GM23338 (cell line): ENCODE measurements around the gene CLIP1. TPM values are rescaled to one million over a fixed set of nuclear protein-coding genes. Genes with fewer than 3 reads are reported as not detected.
"Not testable (repeated sequence)": the region's sequence is repeated elsewhere in the genome, so short reads cannot be mapped to it uniquely, and the experiment has no call there.

Experiments used
- ATAC-seq: fragments of 200-7000 bp; cut with Tn5 transposase; 3 replicates; pipeline ENCODE4 v1.9.1; 2020
- DNase-seq: peaks from one replicate; pipeline ENCODE4 v3.0.0-alpha.2; 2015; ENCODE audit warnings: low spot score
- H2AFZ ChIP-seq: fragments of 200-600 bp; sonication (generic); 2 replicates; pipeline ENCODE4 v1.8.0; 2016; ENCODE audit warnings: antibody characterized with exemption, mild to moderate bottlenecking, moderate library complexity
- H3F3A ChIP-seq: fragments of 200-600 bp; sonication (generic); replicated peaks from 2 replicates; pipeline ENCODE4 v1.8.0; 2017; ENCODE audit warnings: antibody characterized with exemption, mixed run types, low read depth
- H3K27ac ChIP-seq: fragments of 200-600 bp; sonication (generic); 2 replicates; pipeline ENCODE4 v1.6.1; 2016; ENCODE audit warnings: low read depth
- H3K27me3 ChIP-seq: fragments of 200-600 bp; sonication (generic); 2 replicates; pipeline ENCODE4 v1.8.0; 2016; ENCODE audit warnings: mild to moderate bottlenecking, mixed run types, moderate library complexity; ENCODE audit not compliant: insufficient read depth
- H3K36me3 ChIP-seq: fragments of 200-600 bp; sonication (generic); 2 replicates; pipeline ENCODE4 v1.8.0; 2016; ENCODE audit warnings: mild to moderate bottlenecking; ENCODE audit not compliant: insufficient read depth
- H3K4me1 ChIP-seq: fragments of 200-600 bp; sonication (generic); 2 replicates; pipeline ENCODE4 v1.8.0; 2016; ENCODE audit warnings: mild to moderate bottlenecking, moderate library complexity; ENCODE audit not compliant: insufficient read depth
- H3K4me2 ChIP-seq: fragments of 200-600 bp; sonication (generic); 2 replicates; pipeline ENCODE4 v1.7.1; 2017; ENCODE audit warnings: mixed run types
- H3K4me3 ChIP-seq: fragments of 200-600 bp; sonication (generic); 2 replicates; pipeline ENCODE4 v1.6.1; 2016; ENCODE audit warnings: mixed run types
- H3K79me2 ChIP-seq: fragments of 200-600 bp; sonication (generic); replicated peaks from 2 replicates; pipeline ENCODE4 v1.8.0; 2017; ENCODE audit warnings: mild to moderate bottlenecking; ENCODE audit not compliant: insufficient read depth
- H3K9me2 ChIP-seq: fragments of 200-600 bp; sonication (generic); 2 replicates; pipeline ENCODE4 v1.8.0; 2017; ENCODE audit not compliant: insufficient read depth
- H4K20me1 ChIP-seq: fragments of 200-600 bp; sonication (generic); replicated peaks from 2 replicates; pipeline ENCODE4 v1.8.0; 2017; ENCODE audit warnings: mild to moderate bottlenecking; ENCODE audit not compliant: insufficient read depth
- H3K27ac Mint-ChIP-seq: 2 replicates; pipeline ENCODE4 v1.8.0; 2020; ENCODE audit warnings: inconsistent platforms, mild to moderate bottlenecking, moderate library complexity, mixed read lengths
- H3K27me3 Mint-ChIP-seq: 3 replicates; pipeline ENCODE4 v1.8.0; 2022; ENCODE audit warnings: low read depth, mild to moderate bottlenecking, moderate library complexity, mixed read lengths, inconsistent platforms; ENCODE audit not compliant: insufficient read depth, poor library complexity
- H3K36me3 Mint-ChIP-seq: 3 replicates; pipeline ENCODE4 v1.8.0; 2021; ENCODE audit warnings: low read depth, mild to moderate bottlenecking, inconsistent platforms, moderate library complexity, mixed read lengths
- H3K4me1 Mint-ChIP-seq: 3 replicates; pipeline ENCODE4 v1.8.0; 2020; ENCODE audit warnings: mild to moderate bottlenecking, inconsistent platforms, mixed read lengths
- H3K4me3 Mint-ChIP-seq: 3 replicates; pipeline ENCODE4 v1.8.0; 2021; ENCODE audit warnings: moderate library complexity, mild to moderate bottlenecking, inconsistent platforms, mixed read lengths
- H3K9me3 Mint-ChIP-seq: 3 replicates; pipeline ENCODE4 v1.8.0; 2020; ENCODE audit warnings: moderate library complexity, mild to moderate bottlenecking, inconsistent platforms, mixed read lengths
- CREB1 ChIP-seq: fragments of 250-450 bp; sonication (Bioruptor Pico); IDR thresholded peaks from 2 replicates; pipeline ENCODE4 v1.5.0; 2020; ENCODE audit warnings: low read depth, mild to moderate bottlenecking, moderate library complexity
- POLR2AphosphoS5 ChIP-seq: IDR thresholded peaks from 2 replicates; pipeline ENCODE4 v1.6.1; 2016; ENCODE audit warnings: antibody characterized with exemption, low read depth
- polyA plus RNA-seq: library from polyadenylated mRNA; unstranded; fragments of >200 nt; fragmentation: Nextera tagmentation; extraction: Ambion mirVana; gene quantifications from 2 replicates; pipeline ENCODE4 v1.2.1, GENCODE V29; 2016
- total RNA-seq: library from RNA; depleted of rRNA; stranded (reverse); fragments of >200 nt; shearing (Covaris generic); gene quantifications from 2 replicates; pipeline ENCODE4 v1.2.3, GENCODE V29; 2014
- TF ChIP-seq, protein P1 (sequence below): IDR thresholded peaks from 2 replicates; pipeline ENCODE4 v1.6.1; 2016; ENCODE audit warnings: antibody characterized with exemption

CLIP1 gene
- total and polyA plus RNA-seq, 2 experiments from 2014 or later: 11.5 to 21.1 TPM

DNA sequence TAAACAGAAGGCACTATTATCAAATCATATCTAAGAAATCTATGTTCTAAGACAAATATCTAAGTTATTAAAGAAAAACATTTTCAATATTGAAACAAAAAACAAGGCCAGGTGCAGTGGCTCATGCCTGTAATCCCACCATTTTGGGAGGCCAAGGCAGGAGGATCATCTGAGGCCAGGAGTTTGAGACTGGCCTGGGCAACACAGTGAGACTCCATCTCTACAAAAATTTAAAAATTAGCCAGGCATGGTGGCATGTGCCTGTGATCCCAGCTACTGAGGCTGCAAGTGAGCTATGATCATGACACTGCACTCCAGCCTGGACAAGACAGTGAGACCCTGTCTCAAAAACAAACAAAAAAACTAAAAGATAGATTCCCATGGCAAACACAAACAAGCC is 54.8 kb downstream of the CLIP1 start:
- not testable (repeated sequence) for H3K4me1 ChIP-seq, H3F3A ChIP-seq, H3K9me2 ChIP-seq, H3K27me3 Mint-ChIP-seq, H3K9me3 Mint-ChIP-seq, H3K27me3 ChIP-seq, H4K20me1 ChIP-seq, DNase-seq, ATAC-seq, H3K79me2 ChIP-seq, H3K4me3 ChIP-seq, H3K4me2 ChIP-seq, H3K36me3 ChIP-seq, H3K4me3 Mint-ChIP-seq, H2AFZ ChIP-seq
- H3K27ac Mint-ChIP-seq: peak overlapping the region; percentile 96
- peak overlapping the region; percentile 72 for H3K27ac ChIP-seq
- H3K4me1 Mint-ChIP-seq: peaks cover 10% of the 10 kb centered on the region
- peaks cover 16% of the 10 kb centered on the region for H3K36me3 Mint-ChIP-seq

DNA sequence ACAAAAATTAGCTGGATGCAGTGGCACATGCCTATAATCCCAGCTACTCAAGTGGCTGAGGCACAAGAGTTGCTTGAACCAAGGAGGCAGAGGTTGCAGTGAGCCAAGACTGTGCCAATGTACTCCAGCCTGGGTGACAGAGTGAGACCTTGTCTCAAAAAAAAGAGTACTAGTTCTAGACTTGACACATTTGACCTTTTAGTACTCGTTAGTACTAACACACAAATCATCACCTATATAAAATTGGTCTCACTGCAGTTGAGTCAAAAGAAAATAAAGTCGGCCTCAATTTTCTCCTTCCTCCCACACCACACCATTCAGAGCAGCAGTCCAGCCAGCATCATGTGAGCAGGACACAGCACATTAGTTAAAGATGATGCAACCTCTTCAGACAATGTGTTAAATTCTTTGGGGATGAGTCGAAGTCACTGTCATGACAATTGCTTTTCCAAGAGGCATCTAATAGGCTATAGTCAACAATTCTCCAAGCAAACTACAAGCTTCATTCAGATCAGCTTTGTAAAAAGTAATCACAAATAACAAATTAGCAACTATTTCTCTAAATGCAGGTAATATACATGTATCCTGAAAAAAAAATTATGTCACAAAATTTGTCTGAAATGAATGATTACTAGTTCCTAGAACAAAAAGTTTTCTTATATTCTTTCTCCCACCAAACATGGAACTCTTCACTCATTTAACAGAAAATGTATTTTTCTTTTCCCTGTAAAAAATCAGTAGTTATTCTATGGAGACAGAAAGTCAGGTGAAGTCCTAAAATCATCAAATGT is 55.6 kb downstream of the CLIP1 start:
- no peaks in the 10 kb centered on the region for H3F3A ChIP-seq
- H3K27ac Mint-ChIP-seq: peak overlapping the region; percentile 96
- H2AFZ ChIP-seq: no peak overlapping the region
- H3K27me3 Mint-ChIP-seq: peaks cover 2% of the 10 kb centered on the region
- H3K4me3 ChIP-seq: no peak overlapping the region
- H3K9me2 ChIP-seq: no peaks in the 10 kb centered on the region
- ATAC-seq (peak; percentile 94), DNase-seq (peak; percentile 84)
- no peaks in the 10 kb centered on the region for H3K27me3 ChIP-seq
- no peaks in the 10 kb centered on the region for H3K79me2 ChIP-seq
- no peak overlapping the region for H3K4me2 ChIP-seq
- peaks cover 16% of the 10 kb centered on the region for H3K36me3 Mint-ChIP-seq
- peaks cover 10% of the 10 kb centered on the region for H3K4me1 Mint-ChIP-seq
- TF ChIP-seq CREB1 (CRISPR knock-in tag): no peak
- no peaks in the 10 kb centered on the region for H3K9me3 Mint-ChIP-seq
- peak overlapping the region; percentile 72 for H3K27ac ChIP-seq
- no peak overlapping the region for H3K4me3 Mint-ChIP-seq
- H3K4me1 ChIP-seq: no peaks in the 10 kb centered on the region
- no peaks in the 10 kb centered on the region for H3K36me3 ChIP-seq
- H4K20me1 ChIP-seq: no peaks in the 10 kb centered on the region

DNA sequence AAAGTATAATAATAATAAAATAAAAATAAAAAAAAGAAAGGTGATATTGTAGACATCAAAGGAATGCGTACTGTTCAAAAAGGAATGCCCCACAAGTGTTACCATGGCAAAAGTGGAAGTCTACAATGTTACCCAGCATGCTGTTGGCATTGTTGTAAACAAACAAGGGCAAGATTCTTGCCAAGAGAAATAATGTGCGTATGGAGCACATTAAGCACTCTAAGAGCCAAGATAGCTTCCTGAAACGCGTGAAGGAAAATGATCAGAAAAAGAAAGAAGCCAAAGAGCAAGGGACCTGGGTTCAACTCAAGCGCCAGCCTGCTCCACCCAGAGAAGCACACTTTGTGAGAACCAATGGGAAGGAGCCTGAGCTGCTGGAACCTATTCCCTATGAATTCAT is 57.2 kb downstream of the CLIP1 start:
- not testable (repeated sequence) for H3K27me3 ChIP-seq, H3K79me2 ChIP-seq, H4K20me1 ChIP-seq, H3K4me3 ChIP-seq, H3F3A ChIP-seq, H3K27ac Mint-ChIP-seq, H3K27ac ChIP-seq, DNase-seq, H3K4me1 ChIP-seq, H2AFZ ChIP-seq, H3K9me2 ChIP-seq, H3K36me3 ChIP-seq, H3K9me3 Mint-ChIP-seq, H3K4me2 ChIP-seq, H3K27me3 Mint-ChIP-seq, ATAC-seq, H3K4me3 Mint-ChIP-seq
- Mint-ChIP-seq H3K36me3 (peaks cover 25% of the 10 kb centered on the region), H3K4me1 (peaks cover 10% of the 10 kb centered on the region)

DNA sequence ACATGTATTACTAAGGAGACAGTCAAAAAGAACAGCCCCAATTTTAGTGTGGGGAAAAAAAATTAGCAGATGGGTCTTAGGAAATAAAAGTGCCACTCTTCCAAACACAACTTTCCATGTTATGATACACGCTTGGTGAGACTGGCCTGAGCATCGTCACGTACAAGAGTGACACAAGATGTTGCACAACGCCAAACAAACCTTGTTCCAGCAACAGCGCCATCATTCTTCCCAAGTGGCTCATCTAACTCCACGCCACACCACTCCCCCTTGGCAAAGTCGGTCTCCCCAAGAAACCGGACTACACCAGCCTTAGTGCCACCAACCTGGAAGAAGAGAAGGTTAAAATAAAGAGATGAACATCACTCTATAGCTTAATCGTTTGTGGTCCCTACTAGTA is 58.7 kb downstream of the CLIP1 start:
- Histone ChIP-seq H2AFZ (no peak overlapping the region), H3K9me2 (no peaks in the 10 kb centered on the region), H4K20me1 (no peaks in the 10 kb centered on the region), H3K4me3 (no peak overlapping the region), H3K4me2 (no peak overlapping the region), H3F3A (no peaks in the 10 kb centered on the region), H3K4me1 (no peaks in the 10 kb centered on the region), H3K36me3 (no peaks in the 10 kb centered on the region), H3K79me2 (no peaks in the 10 kb centered on the region), H3K27me3 (no peaks in the 10 kb centered on the region), H3K27ac (no peak overlapping the region)
- no peaks in the 10 kb centered on the region for H3K27me3 Mint-ChIP-seq
- peaks cover 19% of the 10 kb centered on the region for H3K36me3 Mint-ChIP-seq
- no peaks in the 10 kb centered on the region for H3K9me3 Mint-ChIP-seq
- no peak overlapping the region for H3K27ac Mint-ChIP-seq
- H3K4me3 Mint-ChIP-seq: no peak overlapping the region
- ATAC-seq (no peak), DNase-seq (no peak)
- peaks cover 10% of the 10 kb centered on the region for H3K4me1 Mint-ChIP-seq
- TF ChIP-seq POLR2AphosphoS5: no peak
- TF ChIP-seq CREB1 (CRISPR knock-in tag): no peak
- TF ChIP-seq, protein P1, sequence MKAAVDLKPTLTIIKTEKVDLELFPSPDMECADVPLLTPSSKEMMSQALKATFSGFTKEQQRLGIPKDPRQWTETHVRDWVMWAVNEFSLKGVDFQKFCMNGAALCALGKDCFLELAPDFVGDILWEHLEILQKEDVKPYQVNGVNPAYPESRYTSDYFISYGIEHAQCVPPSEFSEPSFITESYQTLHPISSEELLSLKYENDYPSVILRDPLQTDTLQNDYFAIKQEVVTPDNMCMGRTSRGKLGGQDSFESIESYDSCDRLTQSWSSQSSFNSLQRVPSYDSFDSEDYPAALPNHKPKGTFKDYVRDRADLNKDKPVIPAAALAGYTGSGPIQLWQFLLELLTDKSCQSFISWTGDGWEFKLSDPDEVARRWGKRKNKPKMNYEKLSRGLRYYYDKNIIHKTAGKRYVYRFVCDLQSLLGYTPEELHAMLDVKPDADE: no peak
